Right renal cortex interstitium (tissue), 3 donors: Measurements from ENCODE around the gene SMARCE1. TPM values are rescaled to one million over a fixed set of nuclear protein-coding genes. Genes with fewer than 3 reads are reported as not detected.
A peak's percentile ranks its signal among the peaks of the same experiment; 100 is the strongest.

Experiments used
- DNase-seq, 3 donors: peaks; one replicate each; pipeline ENCODE4 v3.0.0-alpha.2; 2013; ENCODE audit warnings: low read depth in 3 of 3, low spot score in 2 of 3
- polyA plus RNA-seq, 3 donors: library from polyadenylated mRNA; unstranded; fragments of 120-200 nt; gene quantifications; one replicate each; pipeline ENCODE4 v1.2.1, GENCODE V29; 2013; ENCODE audit not compliant: insufficient read length in 3 of 3

SMARCE1 gene
- polyA plus RNA-seq, 3 donors, result 272 to 303 (median 302) TPM

DNA sequence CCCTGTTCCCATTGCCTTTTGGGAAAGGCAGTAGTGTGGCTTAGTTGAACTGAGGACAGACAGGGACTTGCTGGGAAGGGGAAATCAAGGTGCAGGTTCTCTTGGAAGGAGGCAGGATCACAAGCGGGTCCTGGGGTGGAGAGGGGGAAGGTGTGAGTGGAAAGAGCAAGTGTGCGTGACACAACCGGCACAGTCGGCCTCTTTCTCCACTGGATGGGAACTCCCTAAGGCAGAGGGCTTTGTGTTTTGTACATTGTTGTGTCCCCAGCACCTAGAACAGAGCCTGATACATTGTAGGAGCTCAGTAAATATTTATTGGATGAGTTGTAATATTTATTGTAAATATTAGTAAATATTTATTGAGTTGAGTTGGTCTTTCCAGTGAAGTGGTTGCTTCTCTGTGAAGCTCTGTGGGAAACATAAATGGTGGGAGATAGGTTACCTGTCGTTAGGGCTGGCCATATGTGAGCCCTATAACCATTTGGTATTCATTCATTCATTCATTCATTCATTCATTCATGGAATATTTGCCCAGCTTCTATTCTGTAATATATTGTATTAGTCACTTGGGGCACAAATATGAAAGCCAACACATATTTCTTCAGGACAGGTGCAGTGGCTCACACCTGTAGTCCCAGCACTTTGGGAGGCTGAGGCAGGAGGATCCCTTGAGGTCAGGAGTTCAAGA is 34.0 kb downstream of the SMARCE1 start:
- DNase-seq, result no peak

DNA sequence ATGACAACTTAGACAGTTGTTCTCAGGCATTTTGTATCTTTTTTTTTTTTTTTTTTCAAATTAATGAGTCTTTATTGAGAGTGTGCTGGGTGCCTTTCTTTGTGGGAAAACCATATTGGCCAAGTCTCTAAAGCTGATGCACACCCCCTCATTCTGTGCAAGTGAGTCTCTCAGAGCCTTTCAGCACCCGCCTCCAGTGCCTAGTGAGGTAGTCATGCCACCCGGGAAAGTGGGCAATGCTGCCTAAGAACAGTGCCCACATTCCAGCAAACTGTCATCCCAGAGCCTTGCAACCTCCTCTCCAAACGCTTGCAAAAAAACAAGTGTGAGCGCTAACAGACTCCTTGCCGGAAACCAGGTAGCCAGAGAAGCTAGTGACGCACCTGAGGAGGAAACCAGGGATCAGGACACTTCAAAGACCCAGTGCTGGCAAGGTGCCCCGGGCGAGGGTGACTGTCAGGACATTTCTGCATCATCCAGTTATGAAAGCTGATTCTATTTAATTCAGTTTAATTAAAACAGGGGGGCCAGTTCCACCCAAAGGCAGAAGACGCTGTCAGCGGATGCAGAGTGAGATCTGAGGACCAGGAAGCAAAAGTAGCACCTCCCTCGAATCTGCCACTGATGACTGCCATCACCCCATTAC is 34.9 kb downstream of the SMARCE1 start:
- DNase-seq, result no peak

DNA sequence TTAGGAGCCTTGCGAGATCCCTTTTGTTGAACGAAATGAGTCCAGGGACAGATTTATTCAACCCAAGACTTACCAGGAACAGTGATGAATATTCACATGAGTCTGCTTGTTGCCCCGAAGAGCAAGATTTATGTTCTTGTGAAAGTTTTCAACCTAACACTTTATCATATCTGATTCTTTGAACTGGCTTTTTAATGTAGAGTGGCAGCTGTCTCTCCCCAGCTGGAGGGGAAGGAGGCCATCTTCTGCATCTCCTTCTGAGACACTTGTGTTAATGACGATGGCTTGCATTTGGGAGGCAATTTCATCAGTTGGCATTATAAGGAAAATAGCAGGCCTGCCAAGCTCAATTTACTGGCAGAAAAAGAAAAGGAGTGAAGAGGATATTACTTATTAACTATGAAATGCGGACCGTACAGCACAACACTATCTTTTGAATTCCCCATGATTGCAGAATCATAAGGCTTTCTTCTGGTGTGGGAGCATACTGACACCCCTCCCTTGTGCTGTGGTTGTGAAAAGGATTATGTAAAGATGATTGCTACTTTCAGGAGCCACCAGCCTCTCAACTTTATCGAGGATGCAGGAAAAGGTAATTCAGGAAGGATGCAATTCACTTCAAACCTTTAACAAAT is 35.7 kb downstream of the SMARCE1 start:
- no peak for DNase-seq

DNA sequence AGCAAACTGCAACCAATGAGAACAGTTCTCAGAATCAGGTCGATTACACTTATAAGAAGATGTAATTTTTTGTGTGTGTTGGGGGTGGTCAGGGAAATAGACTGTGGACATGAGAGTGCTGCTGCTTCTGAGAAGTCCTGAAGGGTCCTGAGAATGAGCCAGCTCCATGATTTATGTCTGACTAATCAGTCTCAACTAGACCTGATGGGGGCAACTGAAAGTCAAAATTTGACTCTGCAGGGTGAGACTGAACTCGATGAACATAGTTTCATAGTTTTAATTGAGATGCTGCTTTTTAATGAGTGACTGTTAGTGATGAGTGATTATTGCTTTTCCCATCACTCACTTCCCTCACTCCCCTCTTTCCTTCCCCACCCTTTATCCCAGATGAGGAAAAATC is 37.3 kb downstream of the SMARCE1 start:
- DNase-seq, result no peak

DNA sequence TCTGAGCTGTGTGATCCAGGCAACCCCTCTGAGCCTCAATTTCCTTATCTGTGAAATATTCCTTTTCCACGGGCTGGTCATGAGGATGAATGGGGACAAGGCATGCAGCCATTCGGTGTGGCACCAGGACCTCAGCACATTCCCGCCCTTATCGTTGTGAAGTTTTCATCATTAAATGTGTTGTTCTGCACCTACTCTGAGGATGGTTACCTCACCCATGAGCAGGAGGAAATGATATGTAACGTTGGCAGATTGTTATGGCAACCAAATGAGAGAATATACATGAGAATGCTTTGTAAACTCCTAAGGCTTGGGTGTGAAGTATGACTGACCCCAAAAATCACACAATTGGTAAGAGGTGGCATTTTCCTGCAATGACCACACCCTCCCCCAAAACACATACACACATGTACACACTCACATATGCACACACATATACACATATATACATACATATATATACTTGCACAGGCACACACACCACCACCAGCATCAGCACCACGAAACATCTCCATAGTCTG is 39.5 kb downstream of the SMARCE1 start:
- DNase-seq, result no peak

DNA sequence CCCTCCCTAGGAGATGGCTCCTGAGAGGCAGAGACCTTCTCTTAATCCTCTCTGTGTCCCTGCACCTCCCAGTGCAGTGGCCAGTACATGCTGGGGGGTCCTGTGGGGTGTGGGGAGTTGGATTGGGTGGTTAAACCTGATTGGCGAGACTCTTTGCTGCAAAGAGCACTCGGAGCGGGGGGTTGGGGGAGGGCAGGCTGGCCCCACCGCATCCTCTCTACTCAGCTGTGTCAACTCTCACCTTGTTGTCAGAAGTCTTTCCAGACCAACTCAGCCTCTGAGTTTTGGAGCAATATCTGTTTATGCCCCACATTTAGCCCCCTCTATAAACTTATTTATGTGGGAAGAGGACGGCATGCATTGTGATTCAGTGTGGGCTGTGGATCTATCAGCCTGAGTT is 40.0 kb downstream of the SMARCE1 start:
- no peak for DNase-seq

DNA sequence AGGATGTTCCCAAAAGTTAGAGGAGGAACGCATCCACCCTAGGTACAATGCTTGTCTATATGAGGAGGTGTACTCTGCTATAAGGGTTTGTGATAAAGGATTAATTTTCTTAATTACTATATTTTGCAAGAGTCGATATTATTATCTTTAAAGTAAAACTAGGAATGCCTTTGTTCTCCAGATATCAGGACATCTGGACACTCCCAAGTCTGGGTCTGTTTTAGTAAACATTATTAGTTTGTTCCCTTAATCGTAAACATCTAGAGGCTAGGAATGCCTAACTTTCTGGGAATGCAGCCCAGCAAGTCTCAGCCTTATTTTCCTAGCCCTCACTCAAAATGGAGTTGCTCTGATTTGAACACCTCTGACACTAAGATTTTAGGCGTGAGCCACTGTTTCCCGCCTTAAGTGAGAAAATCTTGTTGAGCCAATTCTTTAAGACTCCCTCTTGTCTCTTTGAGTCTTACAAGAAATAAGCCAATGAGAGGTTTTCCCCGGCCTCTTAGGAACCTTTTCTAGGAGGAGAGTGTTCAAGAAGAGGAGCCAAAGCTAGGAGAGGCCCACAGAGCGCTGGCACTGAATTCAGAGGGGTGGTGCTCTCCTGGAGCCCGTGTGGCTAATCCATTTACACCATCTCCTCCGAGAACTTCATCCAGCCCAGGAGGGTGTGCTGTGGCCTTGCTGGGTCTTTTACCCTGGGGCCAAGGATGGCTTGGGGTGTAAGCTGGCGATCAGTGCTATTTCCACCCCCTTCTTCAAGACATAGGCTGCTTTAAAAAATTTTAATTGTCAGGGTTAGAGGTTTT is 40.9 kb downstream of the SMARCE1 start:
- no peak for DNase-seq

DNA sequence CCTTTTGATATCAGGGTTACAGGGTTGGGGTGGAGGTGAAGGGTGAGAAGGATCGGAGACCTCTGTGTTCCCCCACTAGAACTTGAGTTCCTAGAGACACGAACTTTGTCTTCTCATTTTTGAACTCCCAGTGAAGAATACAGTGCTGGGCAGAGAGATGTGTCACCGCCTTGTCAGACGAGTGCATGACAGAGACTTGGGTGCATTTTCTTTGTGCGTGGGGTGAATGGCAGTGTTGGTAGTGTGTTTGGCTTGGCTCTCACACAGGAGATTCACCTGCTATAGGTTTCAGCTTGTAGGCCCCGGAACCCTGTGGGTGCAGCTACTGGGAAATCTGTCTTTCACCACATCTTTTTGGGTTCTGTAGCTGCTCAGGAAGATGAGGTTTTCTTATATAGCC is 42.3 kb downstream of the SMARCE1 start:
- no peak for DNase-seq

DNA sequence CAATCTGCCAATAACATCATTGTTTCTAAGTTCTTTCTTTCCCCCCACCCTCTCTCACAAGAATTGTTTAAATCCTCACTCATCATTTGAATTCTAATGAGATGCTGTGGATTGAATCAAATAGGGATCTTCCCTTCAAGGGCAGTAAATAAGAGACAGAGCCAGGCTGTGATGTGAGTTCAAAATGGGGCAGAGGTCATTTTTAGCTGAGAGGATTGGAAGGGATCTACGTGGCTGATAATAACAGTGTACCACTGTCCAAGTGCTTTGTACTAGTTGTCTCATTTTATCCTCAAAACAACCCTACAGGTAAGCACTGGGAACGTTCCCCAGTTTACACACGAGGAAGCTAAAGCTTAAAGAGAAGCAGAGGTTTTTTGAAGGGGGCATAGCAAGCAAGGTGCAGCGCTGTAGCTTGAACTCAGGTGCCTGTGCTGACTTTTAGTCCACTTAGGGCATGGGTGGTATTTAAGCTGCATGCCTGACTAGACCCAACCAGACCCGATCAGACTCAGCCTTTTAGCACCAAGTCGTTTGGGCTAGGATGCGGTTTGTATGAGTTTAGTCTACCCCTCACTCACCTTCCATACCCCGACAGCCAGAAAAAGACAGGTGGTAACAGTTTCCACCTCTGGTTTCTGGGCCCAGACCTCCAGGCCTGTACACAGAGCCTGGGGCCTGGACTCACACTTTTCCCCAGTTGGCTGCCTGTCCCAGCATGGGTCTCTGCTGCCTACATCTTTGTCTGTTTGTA is 43.1 kb downstream of the SMARCE1 start:
- no peak for DNase-seq

DNA sequence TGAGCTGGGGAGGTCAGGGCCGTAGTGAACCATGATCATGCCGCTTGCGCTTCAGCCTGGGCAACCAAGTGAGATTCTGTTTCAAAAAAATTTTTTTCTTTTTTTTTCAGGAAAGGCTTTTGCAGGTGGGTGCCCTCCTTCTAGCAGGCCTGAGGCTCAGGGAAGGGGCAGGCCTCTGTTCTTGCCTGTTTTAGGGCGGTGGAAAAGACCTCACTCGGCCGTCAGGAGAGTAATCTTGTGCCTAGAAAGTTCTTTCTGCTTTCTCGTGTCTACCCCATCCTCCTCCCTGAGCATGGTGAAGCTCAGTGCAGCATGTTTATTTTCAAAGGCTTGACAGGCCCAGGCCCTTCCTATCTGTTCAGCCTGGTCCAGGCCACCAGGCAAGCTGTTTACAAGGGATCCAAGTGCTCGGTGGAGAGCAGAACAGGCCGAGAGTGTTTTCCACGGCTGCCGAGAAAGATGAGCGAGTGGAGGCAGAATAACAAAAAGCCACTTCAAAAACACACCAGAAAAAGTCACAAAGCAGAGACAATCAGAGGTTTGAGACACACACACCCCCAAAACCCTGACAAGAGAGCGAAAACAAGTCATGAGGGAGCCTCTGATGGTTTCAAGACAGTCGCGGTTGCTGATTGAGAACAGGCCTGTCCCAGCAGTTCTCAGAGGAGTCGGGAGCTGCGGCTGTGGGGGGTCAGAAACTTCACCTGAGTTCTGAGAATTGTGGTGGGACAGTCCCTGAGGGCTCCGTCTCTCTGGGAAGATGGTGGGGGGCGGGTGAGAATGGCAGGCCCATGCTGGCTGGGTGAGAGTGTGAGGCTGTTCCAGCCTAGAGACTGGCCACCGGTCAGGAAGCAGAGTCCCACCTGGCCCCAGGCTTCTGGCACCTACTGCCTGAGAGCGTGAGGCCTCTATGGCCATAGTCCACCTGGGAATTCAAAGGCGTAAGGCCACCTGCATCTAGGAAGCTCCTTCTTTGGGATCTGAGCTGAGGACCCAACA is 44.9 kb downstream of the SMARCE1 start:
- no peak for DNase-seq

DNA sequence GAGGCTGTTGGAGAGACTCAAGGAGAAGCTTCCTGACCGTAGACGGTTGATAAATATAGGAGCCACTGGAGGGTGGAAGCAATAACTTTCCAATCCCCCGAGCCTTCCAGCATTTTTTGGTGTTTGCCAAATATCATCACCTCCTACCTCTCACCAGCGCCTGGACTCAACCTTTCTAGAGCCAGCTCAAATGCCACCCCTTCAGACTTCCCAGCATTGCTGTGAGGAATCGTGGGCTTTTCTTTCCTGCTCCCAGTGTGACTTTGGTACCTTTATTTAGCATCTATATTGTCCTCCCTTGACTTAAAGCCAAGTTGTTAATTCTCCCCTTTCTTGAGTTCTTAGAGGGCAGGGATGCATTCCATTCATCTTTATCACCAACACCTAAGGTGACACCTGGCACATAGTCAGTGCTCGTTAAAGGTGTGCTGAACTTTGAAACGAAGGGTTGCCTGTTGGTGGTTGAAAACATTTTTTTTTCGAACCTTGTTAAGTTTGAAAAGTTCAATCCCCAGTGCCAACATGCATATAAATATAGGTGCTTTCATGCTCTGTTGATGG is 47.1 kb downstream of the SMARCE1 start:
- no peak for DNase-seq

DNA sequence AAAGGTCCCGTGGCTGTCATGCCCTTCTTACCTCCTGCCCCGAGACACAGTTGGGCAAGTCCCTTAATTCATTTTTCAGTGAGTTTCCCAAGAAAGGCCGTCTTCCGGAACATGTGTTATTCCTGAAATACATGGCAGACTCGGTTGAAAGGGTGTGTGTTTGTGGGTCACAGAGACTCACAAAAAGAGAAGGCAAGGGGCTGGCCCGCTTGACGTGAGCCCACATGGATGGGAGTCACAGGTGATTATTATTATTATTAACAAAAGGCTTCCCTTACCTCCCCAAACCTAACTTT is 48.2 kb downstream of the SMARCE1 start:
- DNase-seq, result no peak

DNA sequence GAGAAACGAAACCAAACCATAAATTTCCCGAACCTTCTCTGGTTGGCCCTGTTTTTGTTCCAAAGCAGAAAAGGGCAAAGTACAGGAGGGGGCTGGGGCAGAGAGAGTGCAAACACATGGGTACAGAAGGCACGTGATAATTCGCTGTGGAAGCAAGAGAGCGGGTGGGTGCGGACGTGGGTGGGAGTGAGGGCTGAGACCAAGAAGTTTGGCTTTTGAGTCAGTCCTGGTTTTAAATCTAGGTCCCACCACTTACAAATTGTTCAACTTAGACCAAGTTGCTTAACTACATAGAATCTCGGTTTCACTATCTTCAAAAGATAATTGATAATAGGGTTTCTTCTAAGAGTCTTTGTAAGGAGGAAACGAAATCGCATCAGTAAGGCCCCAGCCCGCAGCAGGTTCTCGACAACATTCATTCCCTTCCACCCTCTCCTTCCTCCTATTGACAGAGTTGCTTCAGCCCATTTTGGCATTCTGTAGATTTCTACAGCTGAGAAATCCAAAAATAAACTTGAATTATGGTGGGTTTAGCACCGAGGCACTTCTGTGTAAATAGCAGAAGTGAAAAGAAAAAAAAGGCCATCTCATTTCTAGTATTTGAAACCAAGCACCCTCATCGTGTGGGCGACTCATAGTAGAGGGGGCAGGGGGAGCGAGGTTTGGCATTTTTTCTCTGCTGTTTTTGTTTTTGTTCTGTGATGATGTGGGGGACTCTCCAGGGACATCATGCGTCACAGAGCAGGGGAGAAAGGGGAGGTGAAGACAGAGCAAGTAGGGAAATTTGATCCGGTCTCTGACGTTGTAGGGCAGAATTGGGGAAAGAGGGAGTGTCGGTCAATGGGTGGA is 48.8 kb downstream of the SMARCE1 start:
- DNase-seq, result peak in 2 of 3 donors; percentile 56 to 70

DNA sequence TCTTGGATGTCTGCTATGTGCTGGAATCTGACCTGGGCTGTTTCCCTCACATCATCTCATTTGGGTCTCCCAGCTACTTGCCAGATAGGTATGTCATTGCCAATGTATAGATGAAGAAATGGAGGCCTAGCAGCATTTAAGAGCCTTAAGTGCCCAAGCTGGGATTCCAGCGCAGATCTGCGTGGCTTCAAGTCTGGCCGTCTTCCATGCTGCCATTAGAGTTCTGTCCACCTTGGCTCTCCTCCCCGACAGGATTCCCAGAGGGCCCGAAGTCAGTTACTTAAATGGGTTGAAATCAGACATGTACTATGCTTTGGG is 49.4 kb downstream of the SMARCE1 start:
- DNase-seq, result no peak

DNA sequence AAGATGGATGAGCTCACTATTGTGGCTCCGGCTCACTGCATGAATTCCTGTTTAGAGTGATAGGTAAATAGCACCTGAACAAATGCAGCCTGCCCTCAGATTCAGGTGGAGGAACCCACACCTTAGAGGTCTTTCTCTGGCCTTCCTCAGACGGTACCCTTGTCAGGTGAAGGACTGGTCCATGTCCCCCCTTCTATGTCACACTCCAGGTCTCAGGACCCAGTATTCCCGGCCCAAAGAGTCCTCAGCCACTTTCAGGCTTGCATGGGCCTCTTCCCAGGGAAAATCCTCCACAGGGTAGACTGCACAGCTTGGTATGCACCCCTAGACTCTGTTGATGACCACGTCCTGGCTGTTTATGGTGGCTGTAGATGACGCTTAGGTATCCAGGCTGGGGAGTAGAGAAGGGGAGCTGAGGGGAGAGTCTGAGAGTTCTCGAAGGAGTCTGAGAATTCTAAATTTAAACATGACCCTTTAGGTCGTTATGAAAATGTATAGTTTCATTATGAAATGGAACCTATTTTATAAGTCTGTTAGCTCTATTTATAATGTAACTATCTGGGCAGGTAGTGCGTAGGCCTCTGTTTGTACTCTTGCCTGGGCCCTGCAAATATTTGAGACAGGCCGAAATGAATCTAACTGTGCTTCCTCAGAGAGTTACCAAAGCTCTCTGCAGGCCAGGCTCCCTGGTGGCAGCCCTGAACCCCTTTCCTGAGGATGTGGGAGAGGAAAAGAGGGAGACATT is 49.9 kb downstream of the SMARCE1 start:
- no peak for DNase-seq

DNA sequence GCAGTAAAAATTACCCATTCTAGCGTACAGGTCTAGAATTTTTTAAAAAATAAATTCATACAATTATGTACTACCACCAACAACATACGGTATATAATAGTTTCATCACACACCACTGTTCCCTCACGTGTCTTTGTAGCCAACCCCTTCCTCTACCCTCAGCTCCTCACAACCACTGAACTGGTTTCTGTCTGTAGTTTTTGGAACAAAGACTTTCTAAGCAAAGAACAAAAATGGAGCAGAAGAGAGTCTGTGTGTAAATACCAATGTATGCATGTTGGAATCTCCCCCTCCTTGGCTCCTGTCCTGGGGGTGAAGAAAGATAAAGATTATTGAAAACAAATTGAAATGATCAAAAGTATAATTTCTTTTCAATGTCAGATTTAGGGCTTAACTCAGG is 50.5 kb downstream of the SMARCE1 start:
- DNase-seq, result no peak

DNA sequence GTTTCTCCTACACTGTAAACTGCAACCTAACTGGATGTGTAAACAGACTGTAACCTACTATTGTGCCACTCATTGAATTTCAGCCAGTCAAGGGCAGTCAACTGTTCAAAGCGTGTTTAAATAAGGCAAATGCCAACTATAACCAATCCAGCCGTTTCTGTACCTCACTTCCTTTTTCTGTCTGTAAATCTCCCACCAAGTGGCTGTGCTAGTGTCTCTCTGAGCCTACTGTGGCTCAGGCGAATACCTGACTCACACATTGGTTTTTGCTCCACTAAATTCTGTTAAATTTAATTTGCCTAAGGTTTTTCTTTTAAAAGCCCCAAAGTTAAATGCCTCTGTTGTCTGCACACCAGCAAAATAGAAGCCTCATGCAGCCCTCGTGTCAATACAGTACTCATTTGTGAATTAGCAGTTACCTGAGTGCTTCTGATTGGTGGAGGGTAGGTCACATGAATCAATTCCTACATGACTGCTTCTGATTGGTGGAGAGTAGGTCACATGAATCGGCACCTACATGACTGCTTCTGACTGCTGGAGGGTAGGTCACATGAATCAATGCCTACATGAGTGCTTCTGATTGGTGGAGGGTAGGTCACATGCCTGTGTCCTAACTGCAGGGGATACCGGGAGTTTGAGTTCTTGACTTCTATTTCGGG is 51.2 kb downstream of the SMARCE1 start:
- no peak for DNase-seq
